HG03442 (cell line): Measurements from ENCODE around the gene FKBP9.
"Not testable (repeated sequence)": the region's sequence is repeated elsewhere in the genome, so short reads cannot be mapped to it uniquely, and the experiment has no call there.

Experiments used
- ATAC-seq: cut with Tn5 transposase; IDR thresholded peaks from one replicate; pipeline ENCODE4 v1.9.1; 2021; ENCODE audit warnings: mild to moderate bottlenecking, moderate library complexity; ENCODE audit not compliant: unreplicated experiment

The FKBP9 gene

GRCh38 chr7:33003111-33003510 is 45.9 kb downstream of the FKBP9 start:
- not testable (repeated sequence) for ATAC-seq

- not testable (repeated sequence) for ATAC-seq
Observed at GRCh38 chr7:33004104-33004616, 46.9 kb downstream of the FKBP9 start.

- not testable (repeated sequence) for ATAC-seq
Observed at GRCh38 chr7:33005193-33005592, 48.0 kb downstream of the FKBP9 start.

- not testable (repeated sequence) for ATAC-seq
Observed at GRCh38 chr7:33005690-33006089, 48.5 kb downstream of the FKBP9 start.

GRCh38 chr7:33009734-33010133 is 52.5 kb downstream of the FKBP9 start:
- no peak for ATAC-seq

- ATAC-seq: no peak
Observed at GRCh38 chr7:33012364-33012763, 55.1 kb downstream of the FKBP9 start.

GRCh38 chr7:33024189-33024757 is 67.0 kb downstream of the FKBP9 start:
- no peak for ATAC-seq

- no peak for ATAC-seq
Observed at GRCh38 chr7:33035776-33036175, 78.5 kb downstream of the FKBP9 start.

- ATAC-seq: no peak
Observed at GRCh38 chr7:33038639-33039038, 81.4 kb downstream of the FKBP9 start.

GRCh38 chr7:33039257-33039902 is 82.1 kb downstream of the FKBP9 start:
- peak; percentile 27 for ATAC-seq

GRCh38 chr7:33039903-33040292 is 82.7 kb downstream of the FKBP9 start:
- no peak for ATAC-seq

GRCh38 chr7:33040803-33041516 is 83.7 kb downstream of the FKBP9 start:
- ATAC-seq: peak; percentile 90

- ATAC-seq: no peak
Observed at GRCh38 chr7:33041631-33042428, 84.6 kb downstream of the FKBP9 start.

- ATAC-seq: no peak
Observed at GRCh38 chr7:33043501-33044400, 86.5 kb downstream of the FKBP9 start.

GRCh38 chr7:33044401-33044718 is 87.1 kb downstream of the FKBP9 start:
- ATAC-seq: no peak

GRCh38 chr7:33044986-33045385 is 87.7 kb downstream of the FKBP9 start:
- ATAC-seq: peak; percentile 32

- ATAC-seq: no peak
Observed at GRCh38 chr7:33048257-33048656, 91.0 kb downstream of the FKBP9 start.

GRCh38 chr7:33048704-33049103 is 91.5 kb downstream of the FKBP9 start:
- no peak for ATAC-seq

- ATAC-seq: peak; percentile 44
Observed at GRCh38 chr7:33050535-33051318, 93.5 kb downstream of the FKBP9 start.

- ATAC-seq: no peak
Observed at GRCh38 chr7:33053721-33054120, 96.5 kb downstream of the FKBP9 start.
